Fibroblast of pulmonary artery (primary cell): ENCODE data around the gene MIER1.

Source experiments
- DNase-seq: peaks from one replicate; pipeline ENCODE4 v3.0.0-alpha.2; 2010; ENCODE audit warnings: low read depth
- H3K4me3 ChIP-seq: replicated peaks from 2 replicates; pipeline ENCODE4 v1.5.1; 2011; ENCODE audit warnings: low read depth, mild to moderate bottlenecking, control low read depth, low read length, moderate library complexity
- TF ChIP-seq, protein P1 (sequence below): IDR thresholded peaks from 2 replicates; pipeline ENCODE4 v1.5.1; 2011; ENCODE audit warnings: mild to moderate bottlenecking, control low read depth, low read length, inconsistent platforms; ENCODE audit errors: missing control alignments

Gene MIER1

DNA sequence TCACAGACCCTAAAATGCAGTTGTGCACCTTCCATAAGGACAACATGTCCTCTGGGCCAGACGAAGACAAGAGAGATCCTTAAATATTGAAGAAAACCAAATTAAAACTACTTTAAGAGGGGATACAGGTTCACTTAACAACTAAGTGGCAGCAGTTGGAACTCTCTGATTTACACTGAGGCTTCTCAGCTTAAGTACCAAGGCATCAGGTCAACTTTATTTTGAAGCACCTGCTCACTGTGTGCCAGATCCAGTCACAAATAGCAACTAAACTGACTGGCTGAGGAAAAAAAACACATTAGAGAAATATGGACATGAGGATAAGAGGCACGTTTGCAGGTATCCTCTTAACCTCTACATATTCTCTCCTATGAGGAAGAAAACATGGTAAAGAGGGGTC lies 96.0 kb downstream of the MIER1 start:
- no peak for DNase-seq
- TF ChIP-seq, protein P1, sequence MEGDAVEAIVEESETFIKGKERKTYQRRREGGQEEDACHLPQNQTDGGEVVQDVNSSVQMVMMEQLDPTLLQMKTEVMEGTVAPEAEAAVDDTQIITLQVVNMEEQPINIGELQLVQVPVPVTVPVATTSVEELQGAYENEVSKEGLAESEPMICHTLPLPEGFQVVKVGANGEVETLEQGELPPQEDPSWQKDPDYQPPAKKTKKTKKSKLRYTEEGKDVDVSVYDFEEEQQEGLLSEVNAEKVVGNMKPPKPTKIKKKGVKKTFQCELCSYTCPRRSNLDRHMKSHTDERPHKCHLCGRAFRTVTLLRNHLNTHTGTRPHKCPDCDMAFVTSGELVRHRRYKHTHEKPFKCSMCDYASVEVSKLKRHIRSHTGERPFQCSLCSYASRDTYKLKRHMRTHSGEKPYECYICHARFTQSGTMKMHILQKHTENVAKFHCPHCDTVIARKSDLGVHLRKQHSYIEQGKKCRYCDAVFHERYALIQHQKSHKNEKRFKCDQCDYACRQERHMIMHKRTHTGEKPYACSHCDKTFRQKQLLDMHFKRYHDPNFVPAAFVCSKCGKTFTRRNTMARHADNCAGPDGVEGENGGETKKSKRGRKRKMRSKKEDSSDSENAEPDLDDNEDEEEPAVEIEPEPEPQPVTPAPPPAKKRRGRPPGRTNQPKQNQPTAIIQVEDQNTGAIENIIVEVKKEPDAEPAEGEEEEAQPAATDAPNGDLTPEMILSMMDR: no peak
- no peak overlapping the region for H3K4me3 ChIP-seq

DNA sequence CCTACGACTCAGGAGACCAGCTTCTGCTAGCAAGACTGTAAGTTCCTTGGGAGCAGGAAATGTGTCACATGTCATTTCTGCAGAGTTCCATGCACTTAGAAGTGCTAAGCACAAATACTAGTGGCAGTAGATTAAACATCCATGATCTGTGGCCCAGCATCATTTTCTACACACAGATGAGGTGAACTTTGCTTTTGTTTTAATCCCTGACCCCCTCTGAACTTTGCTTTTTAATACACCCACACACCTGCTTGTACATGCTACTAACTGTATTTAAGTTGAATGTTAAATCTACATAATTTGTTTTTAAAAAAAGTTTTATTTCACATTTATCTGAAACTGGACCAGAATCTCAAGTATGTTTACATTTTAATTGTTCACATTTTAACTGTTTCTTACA lies 104.7 kb downstream of the MIER1 start:
- no peak overlapping the region for H3K4me3 ChIP-seq
- TF ChIP-seq, protein P1: no peak
- DNase-seq: no peak

DNA sequence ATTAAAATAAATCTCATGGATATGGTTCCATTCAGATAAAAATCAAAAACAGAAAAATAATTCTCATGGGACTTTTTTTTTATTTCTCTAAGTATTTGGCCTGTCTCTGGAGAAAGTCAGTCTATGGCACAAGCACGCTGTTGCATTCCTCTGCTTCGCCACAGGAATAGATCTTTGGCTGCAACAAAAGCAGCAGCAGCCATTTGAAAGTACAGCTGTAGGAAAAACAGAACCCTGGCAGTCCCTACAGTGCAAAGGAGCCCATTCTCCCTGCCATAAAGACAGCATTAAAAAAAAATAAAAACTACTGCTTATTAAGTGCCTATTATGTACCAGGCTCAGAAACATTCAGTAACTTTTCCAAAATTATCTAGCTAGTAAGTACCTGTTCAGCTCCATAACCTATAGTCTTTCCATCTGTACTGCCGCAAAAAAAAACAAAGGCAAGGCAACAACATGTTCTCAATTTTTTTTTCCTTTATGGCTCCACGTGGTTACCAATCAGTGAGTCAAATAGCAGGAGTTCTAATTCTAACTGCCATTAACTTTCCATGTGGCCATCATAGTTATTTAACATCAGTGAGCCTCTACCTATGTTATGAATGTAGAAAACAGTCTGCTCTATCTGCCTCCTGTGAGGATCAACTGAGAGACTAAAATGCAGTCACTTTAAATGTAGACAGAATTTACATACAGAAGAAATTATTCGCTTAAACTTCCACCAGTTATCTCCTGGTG lies 106.5 kb downstream of the MIER1 start:
- no peak overlapping the region for H3K4me3 ChIP-seq
- TF ChIP-seq, protein P1: no peak
- no peak for DNase-seq

DNA sequence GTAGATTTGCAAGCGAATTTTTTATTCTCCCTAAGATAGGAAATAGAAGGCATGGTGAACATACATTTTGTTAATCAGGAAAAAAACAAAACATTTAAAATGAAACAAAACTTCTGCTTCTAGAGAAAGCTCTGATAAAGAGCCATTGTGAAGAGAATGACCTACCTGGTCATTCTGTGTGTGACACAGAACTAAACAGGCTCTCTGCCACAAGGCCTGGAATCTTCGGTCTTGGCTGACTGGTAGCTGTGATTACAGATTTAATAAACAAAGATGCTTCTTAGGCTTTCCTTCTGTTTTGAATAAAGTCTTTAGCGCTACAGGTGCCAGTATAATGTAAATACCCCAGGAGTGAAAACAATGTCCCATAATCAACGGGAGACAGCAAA lies 107.1 kb downstream of the MIER1 start:
- no peak for DNase-seq
- H3K4me3 ChIP-seq: no peak overlapping the region
- TF ChIP-seq, protein P1: no peak
